ENCODE measurements around the gene CLDND2.

DNA sequence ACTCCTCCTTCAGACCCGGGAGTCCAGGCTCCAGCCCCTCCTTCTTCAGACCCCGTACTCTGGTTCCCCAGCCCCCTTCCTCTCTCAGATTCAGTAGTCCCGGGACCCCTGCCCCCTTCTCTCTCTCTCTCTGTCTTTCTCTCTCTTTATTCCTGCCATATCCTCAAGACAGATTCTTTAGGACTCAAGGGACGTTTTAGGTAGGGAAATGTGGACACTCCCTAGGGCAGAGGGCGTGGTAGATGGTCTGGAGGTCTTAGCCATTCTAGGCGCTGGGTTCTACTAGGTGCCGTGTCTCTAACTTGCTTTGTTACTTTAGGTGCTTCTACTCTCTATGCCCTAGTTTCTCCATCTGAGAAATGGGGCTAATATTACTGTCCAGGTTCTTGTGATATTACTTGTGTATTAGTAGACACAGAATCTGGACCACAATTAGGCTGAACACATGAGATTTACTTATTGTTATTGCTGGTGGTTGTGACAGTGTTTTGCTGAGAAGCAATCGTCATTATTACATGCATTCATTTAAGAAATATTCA lies 22.3 kb upstream of the CLDND2 start:
- TF ChIP-seq, protein P1, sequence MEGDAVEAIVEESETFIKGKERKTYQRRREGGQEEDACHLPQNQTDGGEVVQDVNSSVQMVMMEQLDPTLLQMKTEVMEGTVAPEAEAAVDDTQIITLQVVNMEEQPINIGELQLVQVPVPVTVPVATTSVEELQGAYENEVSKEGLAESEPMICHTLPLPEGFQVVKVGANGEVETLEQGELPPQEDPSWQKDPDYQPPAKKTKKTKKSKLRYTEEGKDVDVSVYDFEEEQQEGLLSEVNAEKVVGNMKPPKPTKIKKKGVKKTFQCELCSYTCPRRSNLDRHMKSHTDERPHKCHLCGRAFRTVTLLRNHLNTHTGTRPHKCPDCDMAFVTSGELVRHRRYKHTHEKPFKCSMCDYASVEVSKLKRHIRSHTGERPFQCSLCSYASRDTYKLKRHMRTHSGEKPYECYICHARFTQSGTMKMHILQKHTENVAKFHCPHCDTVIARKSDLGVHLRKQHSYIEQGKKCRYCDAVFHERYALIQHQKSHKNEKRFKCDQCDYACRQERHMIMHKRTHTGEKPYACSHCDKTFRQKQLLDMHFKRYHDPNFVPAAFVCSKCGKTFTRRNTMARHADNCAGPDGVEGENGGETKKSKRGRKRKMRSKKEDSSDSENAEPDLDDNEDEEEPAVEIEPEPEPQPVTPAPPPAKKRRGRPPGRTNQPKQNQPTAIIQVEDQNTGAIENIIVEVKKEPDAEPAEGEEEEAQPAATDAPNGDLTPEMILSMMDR (IDR thresholded peaks at IDR 0.05; ENCODE audit: insufficient read depth, low read length) = no peak
- TF ChIP-seq, protein P2, sequence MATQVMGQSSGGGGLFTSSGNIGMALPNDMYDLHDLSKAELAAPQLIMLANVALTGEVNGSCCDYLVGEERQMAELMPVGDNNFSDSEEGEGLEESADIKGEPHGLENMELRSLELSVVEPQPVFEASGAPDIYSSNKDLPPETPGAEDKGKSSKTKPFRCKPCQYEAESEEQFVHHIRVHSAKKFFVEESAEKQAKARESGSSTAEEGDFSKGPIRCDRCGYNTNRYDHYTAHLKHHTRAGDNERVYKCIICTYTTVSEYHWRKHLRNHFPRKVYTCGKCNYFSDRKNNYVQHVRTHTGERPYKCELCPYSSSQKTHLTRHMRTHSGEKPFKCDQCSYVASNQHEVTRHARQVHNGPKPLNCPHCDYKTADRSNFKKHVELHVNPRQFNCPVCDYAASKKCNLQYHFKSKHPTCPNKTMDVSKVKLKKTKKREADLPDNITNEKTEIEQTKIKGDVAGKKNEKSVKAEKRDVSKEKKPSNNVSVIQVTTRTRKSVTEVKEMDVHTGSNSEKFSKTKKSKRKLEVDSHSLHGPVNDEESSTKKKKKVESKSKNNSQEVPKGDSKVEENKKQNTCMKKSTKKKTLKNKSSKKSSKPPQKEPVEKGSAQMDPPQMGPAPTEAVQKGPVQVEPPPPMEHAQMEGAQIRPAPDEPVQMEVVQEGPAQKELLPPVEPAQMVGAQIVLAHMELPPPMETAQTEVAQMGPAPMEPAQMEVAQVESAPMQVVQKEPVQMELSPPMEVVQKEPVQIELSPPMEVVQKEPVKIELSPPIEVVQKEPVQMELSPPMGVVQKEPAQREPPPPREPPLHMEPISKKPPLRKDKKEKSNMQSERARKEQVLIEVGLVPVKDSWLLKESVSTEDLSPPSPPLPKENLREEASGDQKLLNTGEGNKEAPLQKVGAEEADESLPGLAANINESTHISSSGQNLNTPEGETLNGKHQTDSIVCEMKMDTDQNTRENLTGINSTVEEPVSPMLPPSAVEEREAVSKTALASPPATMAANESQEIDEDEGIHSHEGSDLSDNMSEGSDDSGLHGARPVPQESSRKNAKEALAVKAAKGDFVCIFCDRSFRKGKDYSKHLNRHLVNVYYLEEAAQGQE (IDR thresholded peaks at IDR 0.05; ENCODE audit: insufficient replicate concordance, low read depth) = no peak
- no peak for TF ChIP-seq POLR2AphosphoS5 (IDR thresholded peaks at IDR 0.05; ENCODE audit: low read depth)
